Measurements from ENCODE around the gene CRIM1.

Gene CRIM1

GRCh38 chr2:36421379-36421778, 65.8 kb downstream of the CRIM1 start:
- DNase-seq (ENCODE audit: low read depth in 2 of 2): no peak

GRCh38 chr2:36423172-36423571, 67.6 kb downstream of the CRIM1 start:
- DNase-seq (ENCODE audit: low read depth in 2 of 2): no peak

DNA sequence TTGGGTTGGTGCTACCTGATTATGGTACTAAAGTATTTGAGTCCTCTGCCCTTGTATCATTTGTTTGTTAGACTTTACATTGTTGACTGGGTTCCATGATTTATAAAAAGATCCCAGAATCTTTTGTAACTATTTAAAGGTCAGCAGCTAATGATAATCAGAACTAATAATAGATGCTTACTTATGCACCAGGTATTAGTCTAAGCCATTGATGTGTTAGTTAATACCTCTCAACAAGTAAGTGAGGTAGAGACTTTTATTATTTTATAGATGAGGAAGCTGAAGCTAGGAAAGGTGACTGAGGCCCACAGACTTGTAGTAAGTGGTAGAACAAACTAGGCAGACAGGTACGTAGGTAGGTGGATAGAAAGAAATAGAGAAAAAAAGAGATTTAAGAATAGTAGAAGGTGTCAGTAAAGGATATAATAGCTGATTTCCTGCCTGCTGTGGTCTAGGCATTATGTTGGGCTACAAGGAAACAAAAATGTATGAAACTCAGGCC, 68.1 kb downstream of the CRIM1 start:
- no peak for DNase-seq (ENCODE audit: low read depth in 2 of 2)

GRCh38 chr2:36425608-36426355, 70.2 kb downstream of the CRIM1 start:
- no peak for DNase-seq (ENCODE audit: low read depth in 2 of 2)

DNA sequence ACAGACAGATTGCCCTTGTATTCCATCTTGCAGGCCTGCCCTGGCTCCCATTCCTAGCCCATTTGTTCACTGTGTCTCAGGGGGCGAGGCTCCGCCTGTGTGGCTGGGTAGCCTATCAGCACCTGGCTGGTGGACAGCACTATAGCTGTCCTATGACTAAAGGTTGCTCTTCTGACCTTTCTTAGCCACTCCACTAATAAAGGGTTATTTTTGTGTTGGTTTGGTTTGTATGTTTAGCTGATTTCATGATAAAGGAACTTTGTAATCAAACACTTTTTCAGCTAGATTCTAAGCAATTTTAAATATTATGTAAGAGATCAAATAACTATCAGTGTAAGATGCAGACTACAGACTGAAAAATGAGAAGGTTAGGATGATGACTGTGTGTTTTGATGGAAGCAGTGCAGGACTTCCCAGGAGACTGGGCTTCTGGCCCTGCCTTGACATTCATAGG, 72.2 kb downstream of the CRIM1 start:
- DNase-seq (ENCODE audit: low read depth in 2 of 2): no peak

- no peak for DNase-seq (ENCODE audit: low read depth in 2 of 2)
Measured at GRCh38 chr2:36430549-36430948, 75.0 kb downstream of the CRIM1 start.

- DNase-seq (ENCODE audit: low read depth in 2 of 2): no peak
Measured at GRCh38 chr2:36432479-36432878, 76.9 kb downstream of the CRIM1 start.

- no peak for DNase-seq (ENCODE audit: low read depth in 2 of 2)
Measured at GRCh38 chr2:36433311-36434217, 78.0 kb downstream of the CRIM1 start.

DNA sequence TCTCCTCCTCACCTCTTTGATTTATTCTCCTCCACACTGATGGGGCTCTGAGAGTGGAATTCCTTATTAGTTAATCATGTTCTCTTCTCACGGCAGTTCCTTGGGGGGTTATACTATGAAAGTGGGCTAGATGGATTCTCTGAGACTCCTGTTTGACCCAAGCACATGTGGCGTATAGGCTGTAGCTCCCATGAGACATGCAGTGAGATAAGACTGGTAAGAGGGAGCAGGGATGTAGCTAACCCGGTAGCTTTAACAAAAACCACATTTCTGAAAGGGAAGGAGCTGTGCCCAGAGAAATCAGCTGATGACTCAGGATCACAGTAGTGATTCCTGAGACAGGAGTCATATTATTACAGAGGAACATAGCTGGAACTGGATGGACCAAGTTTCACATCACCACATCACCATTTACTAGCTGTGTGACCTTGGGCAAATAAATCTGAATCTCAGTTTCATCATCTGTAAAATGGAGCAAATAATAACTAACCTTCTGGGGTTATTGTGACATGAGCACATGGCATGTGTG, 82.9 kb downstream of the CRIM1 start:
- no peak for DNase-seq (ENCODE audit: low read depth in 2 of 2)

GRCh38 chr2:36439084-36439483, 83.5 kb downstream of the CRIM1 start:
- DNase-seq (ENCODE audit: low read depth in 2 of 2): no peak

DNA sequence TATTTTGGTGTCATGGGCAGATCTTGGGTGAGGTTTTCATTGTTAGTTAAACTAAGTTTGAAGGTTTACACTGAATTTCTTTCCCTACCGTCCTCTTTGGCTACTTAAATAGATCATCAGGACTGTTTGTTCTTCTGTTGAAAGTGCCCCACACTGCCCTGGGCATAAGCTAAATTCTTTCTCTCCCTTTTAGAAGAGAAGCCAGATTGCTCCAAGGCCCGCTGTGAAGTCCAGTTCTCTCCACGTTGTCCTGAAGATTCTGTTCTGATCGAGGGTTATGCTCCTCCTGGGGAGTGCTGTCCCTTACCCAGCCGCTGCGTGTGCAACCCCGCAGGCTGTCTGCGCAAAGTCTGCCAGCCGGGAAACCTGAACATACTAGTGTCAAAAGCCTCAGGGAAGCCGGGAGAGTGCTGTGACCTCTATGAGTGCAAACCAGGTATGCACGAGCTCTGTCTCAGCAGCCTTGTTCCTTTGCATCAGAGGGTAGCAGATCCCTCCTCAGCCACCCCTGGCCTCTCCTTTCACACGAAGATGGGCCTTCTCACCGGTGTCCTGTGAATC, 85.6 kb downstream of the CRIM1 start:
- DNase-seq (ENCODE audit: low read depth in 2 of 2): no peak

- no peak for DNase-seq (ENCODE audit: low read depth in 2 of 2)
Measured at GRCh38 chr2:36441816-36442215, 86.2 kb downstream of the CRIM1 start.

DNA sequence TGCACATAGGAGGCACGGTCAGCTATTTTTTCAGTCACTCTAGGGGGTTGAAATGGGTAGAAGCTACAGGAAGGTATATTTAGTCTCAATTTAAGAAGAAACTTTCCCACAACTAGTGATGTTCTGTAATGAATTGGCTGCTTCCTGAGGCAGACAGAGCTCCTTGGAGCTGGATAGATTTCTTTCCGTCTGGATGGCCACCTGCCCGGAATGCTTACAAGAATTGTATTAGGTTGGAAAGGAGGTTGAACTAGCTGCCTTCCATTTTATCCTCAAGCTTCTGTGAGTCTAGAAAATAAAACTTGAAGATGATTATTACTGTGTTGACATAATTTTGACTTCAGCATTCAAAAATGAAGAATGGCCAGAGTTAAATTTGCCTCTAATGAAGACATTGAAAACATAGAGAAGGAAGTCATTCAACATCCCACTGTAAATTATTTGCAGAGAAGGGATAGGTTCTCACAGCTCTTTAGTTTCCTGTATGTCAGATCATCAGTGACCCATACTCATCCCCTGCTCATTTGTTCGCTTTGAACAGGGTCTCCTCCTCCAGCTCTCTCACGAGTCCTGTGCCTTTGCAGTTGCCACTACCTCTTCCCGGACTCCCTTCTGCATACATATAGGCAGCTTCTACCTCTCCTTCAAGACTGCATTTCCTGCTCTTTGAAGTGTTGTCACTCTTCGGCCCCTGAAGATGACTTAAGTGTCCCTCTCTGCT, 88.8 kb downstream of the CRIM1 start:
- DNase-seq (ENCODE audit: low read depth in 2 of 2): no peak

DNA sequence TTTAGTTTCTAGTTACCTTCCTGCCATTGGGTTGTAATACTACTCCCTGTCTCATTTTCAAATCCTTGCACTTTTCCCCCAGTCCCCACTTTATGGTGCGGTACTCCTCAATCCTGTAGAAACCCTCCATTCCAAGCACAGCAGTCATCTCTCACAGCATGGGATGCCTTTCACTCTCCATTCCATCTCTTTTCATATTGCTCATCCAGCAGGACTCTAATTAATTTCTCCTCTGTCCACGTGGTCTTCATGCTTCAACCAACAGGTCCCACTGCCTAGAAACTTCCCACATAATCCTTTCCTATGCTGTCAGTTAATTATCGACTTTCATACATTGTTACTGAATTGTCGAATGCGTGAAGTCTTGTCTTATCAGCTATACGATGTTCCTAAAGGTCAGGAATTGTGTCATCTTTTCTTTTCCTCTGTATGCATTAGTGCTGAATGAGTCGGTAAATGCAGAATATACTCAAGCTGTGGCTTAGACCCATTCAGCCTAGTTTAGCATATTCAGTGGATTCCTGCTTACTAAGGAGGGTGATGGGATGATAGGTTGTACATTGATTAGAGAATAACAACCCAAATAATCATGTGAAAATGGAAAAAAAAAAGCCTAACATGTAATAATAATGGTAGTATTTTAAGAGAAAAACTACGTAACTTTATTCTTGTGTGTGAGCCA, 89.7 kb downstream of the CRIM1 start:
- no peak for DNase-seq (ENCODE audit: low read depth in 2 of 2)

GRCh38 chr2:36446294-36446693, 90.7 kb downstream of the CRIM1 start:
- no peak for DNase-seq (ENCODE audit: low read depth in 2 of 2)

DNA sequence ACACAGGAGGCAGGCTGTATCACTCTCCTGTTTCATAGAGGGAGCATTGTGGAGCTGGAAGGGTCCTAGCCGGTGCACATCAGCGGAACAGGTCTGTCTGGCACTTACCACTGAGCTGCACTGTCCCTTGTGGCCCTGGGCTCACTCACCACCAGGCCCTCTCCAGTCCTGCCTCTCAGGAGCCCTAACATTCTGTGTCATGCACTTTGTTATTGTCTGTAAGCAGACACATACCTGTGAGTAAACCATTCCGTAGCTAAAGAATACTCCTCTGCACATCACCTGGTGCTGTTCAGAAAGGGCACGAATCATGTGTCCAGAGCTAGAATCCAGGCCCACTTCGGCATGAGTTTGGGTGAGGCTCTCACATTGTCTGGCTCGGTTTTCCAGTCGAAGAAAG, 93.6 kb downstream of the CRIM1 start:
- no peak for DNase-seq (ENCODE audit: low read depth in 2 of 2)

- DNase-seq (ENCODE audit: low read depth in 2 of 2): no peak
Measured at GRCh38 chr2:36449943-36450392, 94.4 kb downstream of the CRIM1 start.

DNA sequence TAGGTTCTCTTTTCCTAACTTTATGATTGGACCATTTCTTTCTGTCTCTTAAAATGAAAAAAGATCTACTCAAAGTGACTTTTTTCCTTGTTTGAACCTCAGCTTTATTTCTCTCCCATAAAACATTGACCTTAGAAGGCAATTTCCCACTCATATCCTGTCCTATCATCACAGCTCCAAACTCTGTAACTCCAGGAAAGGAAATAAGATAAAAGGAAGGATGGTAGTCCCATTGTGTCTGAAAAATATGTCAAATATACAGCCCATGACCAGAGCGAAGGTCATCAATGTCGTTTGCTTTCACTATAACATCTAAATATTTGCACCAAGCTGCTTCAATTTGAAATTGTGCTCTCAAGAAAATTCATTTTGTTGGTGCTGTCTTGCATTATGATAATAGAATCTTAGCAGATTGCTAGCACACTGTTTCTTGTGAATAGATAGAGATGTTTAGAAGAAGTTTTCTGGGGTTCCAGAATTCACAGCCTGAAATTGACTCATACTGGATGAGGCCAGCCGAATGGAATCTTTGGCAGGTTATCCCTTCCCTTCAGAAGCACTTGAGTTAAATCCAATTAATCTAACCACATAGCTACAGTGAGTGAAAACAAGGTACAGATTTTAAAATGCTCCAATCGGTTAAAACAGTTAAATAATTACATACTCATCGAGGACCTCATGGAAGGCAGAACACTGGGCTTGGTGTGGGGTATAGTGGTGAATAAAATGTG, 95.1 kb downstream of the CRIM1 start:
- DNase-seq (ENCODE audit: low read depth in 2 of 2): no peak

DNA sequence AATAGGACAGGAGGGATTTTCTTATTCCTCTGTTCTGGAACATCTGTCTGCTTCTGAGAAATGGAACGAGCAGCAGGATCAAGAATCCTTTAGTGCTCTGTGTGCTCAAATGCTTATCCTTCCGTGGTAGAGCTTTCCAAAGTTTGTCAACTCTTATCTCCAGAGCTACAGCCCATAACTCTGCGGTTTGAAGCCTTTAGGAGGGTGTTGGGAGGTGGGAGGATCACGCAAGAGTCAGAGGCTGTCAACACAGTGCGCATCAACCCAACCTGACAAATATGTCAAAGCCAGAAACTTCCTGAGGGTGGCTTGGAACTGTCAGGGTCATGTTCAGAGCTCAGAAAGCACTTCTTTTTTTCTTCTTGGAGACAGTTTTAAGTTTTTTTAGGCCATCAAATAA, 95.9 kb downstream of the CRIM1 start:
- DNase-seq (ENCODE audit: low read depth in 2 of 2): no peak

GRCh38 chr2:36452260-36452659, 96.7 kb downstream of the CRIM1 start:
- DNase-seq (ENCODE audit: low read depth in 2 of 2): no peak

Measured in stimulated activated CD8-positive, alpha-beta memory T cell treated with anti-CD3 and anti-CD28 coated beads, Interleukin-7, amount 100 ng/mL, for 4 hours (primary cell).